Hindlimb muscle (tissue), 1 donor: ENCODE data around the gene ZBTB9. TPM values are rescaled to one million over a fixed set of nuclear protein-coding genes. Genes with fewer than 3 reads are reported as not detected.

ENCODE experiments used
- DNase-seq: peaks from one replicate; pipeline ENCODE4 v3.0.0-alpha.2; 2013
- polyA plus RNA-seq: library from polyadenylated mRNA; unstranded; fragments of 120-200 nt; gene quantifications from one replicate; pipeline ENCODE4 v1.2.1, GENCODE V29; 2013; ENCODE audit not compliant: insufficient read length

The ZBTB9 gene
- polyA plus RNA-seq, 1 donor = 6.4 TPM

DNA sequence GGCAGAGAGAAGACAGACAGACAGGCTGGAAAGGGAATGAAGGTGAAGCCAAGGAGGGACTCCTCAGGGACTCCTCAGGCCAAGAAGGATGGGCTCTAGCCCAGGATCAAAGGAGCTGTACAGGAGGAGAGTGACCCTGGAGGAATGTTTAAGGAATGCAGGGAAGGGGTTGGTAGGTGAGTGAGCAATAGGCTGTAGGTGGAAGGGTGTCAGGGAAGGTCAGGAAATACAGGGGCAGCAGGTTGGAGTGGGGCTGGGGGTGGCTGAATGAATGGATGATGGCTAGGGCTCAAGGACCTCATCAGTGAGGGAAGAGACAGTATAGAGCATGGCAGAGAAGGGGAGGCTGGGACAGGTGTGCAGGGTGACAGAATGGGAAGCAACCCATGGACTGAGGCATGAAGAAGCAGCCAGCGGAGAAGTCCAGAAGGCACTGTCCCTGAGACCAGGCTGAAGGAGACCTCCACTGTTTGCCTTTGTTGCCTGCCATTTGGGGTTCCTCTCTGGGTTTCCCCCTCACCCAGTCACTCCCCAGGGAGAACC is 21.3 kb upstream of the ZBTB9 start:
- DNase-seq = no peak

DNA sequence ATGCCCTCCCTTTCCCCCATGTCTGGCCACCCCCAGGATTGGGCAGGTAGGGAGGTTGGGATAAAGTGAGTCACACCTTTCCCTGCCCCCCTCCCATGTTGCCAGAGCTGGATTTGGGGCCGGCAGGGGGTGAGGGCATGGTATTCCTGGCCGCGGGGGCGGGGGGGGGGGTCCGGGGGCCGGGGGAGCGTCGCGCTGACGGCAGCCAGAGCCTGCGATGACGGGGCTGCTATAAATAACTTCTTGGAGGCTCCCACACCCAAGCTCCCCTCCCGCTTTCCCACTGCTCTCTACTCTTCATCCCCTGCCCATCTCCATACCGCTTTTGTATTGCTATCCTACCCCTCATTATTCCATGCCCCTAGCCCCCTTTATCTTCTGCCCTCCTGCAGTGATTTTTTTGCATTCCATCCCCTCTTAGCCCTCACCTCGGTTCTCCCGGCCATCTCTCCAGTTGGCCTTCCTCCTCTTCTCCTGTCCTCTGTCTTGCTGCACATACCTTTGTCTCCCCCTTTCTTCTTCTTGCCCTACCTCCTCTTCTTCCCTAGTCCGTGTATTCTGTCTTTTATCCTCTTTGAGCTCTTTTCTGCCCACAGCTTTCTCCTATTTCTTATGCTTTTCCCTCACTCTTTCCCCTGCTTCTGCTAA is 20.7 kb upstream of the ZBTB9 start:
- no peak for DNase-seq

DNA sequence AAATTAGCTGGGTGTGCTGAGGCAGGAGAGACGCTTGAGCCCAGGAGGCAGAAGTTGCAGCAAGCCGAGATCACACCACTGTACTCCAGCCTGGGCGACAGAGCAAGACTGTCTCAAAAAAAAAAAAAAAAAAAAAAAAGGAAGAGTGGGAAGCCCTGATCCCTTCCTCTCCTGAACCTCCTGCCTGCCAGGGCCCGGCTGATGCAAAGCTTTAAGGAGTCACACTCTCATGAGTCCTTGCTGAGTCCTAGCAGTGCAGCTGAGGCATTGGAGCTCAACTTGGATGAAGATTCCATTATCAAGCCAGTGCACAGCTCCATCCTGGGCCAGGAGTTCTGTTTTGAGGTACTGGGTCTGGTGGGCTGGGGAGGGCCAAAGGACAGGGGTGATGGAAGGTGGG is 19.4 kb upstream of the ZBTB9 start:
- DNase-seq = no peak

DNA sequence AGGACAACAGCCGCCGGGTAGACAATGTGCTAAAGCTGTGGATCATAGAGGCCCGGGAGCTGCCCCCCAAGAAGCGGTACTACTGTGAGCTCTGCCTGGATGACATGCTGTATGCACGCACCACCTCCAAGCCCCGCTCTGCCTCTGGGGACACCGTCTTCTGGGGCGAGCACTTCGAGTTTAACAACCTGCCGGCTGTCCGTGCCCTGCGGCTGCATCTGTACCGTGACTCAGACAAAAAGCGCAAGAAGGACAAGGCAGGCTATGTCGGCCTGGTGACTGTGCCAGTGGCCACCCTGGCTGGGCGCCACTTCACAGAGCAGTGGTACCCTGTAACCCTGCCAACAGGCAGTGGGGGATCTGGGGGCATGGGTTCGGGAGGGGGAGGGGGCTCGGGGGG is 16.7 kb upstream of the ZBTB9 start:
- DNase-seq = no peak

DNA sequence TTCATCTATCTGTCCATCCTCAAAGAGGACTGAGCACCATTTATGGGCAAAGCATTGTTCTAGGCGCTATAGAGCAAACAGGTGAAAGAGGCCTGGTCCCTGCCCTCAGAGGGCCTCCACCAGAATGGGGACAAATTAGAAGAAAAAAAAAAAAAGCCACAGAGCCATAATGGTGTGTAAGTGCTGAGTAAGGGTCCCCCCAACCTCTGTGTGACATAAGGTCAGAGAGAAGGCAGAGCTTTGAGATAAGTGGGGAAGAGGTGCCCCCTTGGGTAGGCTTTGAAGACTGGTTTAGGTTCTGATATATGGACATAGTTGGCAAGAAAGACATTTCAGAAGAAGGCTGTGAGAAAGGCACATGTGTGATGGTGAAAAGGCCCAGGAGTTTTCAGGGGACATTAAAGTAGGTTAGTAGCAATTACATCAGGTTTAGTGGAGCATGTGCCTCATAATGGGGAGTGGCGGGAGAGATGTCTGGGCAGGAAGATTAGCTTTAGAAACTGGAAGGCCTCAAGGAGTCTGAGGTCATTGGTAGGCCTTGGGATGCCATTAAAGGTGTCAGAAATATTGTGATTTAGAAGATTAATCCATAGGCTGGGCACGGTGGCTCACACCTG is 15.3 kb upstream of the ZBTB9 start:
- no peak for DNase-seq

DNA sequence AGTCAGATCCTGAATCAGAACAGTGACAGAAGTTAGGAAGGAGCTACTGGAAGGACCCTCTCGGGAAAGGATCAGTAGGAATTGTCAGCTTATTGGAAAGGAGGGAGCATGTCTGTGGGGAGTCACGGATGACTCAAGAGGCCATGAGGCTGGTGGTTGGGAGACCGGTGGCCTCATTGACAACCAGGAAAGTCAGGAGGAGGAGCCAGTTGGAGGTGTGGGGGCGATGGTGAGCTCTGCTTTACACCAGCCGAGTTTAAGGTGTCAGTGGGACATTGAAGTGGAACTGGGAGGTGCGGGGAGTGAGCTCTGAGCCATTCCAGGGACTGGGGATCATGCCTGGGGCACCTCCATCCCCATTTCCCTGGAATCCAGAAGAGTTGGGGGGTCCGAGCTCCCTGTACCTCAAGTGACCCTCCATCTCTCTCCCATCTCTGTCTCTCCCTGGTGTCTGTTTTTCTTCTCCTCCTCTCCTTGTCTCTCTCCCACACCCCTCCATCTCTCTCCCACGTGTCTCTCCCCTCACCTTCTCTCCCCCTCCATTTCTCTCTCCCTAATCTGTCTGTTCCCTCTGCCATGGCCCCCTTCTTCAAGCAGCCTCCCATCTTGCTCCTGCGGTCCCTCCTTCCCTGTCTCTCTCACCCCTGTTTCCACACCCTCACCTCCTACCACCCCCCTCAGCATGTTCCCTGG is 14.3 kb upstream of the ZBTB9 start:
- no peak for DNase-seq

DNA sequence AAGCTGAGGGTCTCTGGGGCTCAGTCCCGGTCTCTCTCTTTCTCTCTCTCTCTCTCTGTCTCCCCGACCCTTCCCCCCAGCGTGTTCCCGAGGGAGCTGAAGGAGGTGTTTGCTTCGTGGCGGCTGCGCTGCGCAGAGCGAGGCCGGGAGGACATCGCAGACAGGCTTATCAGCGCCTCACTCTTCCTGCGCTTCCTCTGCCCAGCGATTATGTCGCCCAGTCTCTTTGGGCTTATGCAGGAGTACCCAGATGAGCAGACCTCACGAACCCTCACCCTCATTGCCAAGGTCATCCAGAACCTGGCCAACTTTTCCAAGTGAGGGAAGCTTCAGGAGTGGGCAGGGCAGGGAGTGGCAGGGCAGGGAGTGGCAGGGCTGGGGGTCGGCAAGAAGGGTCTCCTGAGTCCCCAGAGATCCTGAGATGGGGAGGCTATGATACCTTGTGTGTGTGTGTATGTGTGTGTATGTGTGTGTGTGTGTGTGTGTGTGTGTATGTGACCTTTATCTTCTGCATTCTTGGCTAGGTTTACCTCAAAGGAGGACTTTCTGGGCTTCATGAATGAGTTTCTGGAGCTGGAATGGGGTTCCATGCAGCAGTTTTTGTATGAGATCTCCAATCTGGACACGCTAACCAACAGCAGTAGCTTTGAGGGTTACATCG is 13.6 kb upstream of the ZBTB9 start:
- no peak for DNase-seq

DNA sequence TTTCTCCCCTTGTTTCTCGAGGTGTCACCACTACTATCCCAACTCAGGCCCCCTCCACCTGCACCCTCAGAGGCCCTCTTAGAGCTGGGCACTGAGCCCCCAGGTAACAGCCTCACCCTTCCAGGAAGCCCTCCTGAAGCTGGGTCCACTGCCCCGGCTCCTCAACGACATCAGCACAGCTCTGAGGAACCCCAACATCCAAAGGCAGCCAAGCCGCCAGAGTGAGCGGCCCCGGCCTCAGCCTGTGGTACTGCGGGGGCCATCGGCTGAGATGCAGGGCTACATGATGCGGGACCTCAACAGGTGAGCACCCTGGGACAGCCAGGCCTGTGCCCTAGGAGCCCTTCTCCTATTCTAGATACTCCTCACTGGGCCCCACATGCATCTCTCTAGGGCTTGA is 12.9 kb upstream of the ZBTB9 start:
- no peak for DNase-seq

DNA sequence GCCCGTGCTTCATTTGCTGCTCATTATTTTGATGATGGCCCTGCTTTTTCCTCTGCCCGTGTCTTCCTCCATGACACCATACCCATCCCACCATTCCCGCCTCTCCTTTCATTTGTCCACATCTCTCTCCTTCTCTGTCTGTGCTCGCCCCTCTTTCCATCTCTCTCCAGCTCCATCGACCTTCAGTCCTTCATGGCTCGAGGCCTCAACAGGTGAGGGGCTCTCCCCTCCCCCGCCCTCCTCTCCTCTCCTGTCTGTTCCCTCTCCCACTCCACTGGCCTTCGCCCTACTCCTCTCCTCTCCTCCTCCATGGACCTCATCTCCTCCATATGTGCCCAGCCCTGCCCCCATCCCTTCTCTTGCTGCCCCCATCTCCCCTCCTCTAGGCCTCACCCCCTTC is 12.1 kb upstream of the ZBTB9 start:
- DNase-seq = no peak

DNA sequence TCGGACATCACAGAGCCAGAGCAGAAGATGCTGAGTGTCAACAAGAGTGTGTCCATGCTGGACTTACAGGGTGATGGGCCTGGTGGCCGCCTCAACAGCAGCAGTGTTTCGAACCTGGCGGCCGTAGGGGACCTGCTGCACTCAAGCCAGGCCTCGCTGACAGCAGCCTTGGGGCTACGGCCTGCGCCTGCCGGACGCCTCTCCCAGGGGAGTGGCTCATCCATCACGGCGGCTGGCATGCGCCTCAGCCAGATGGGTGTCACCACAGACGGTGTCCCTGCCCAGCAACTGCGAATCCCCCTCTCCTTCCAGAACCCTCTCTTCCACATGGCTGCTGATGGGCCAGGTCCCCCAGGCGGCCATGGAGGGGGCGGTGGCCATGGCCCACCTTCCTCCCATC is 11.4 kb upstream of the ZBTB9 start:
- no peak for DNase-seq

DNA sequence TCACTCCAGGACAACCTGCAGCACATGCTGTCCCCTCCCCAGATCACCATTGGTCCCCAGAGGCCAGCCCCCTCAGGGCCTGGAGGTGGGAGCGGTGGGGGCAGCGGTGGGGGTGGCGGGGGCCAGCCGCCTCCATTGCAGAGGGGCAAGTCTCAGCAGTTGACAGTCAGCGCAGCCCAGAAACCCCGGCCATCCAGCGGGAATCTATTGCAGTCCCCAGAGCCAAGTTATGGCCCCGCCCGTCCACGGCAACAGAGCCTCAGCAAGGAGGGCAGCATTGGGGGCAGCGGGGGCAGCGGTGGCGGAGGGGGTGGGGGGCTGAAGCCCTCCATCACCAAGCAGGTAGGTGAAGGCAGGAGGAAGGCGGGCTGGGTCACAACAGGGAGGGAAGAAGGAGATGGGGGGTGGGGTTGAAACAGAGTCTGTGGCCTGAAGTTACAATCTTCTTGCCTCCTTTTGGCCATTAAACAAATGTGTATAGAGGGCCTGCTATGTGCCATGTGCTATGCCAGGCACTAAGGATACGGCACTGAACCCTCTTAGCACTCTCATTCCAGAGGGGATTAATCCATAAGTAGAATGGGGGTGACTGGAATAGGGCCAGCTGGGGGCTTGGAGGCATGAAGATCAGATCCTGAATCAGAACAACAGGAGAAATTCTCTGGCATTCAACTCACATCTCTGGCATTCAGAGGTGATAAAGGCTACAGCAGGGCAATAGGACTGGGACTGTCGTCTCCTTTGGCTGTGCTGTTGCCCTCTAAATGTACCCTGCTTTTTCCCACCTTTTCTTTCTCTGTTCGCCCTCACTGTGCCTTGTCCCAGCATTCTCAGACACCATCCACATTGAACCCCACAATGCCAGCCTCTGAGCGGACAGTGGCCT is 10.5 kb upstream of the ZBTB9 start:
- DNase-seq = no peak

DNA sequence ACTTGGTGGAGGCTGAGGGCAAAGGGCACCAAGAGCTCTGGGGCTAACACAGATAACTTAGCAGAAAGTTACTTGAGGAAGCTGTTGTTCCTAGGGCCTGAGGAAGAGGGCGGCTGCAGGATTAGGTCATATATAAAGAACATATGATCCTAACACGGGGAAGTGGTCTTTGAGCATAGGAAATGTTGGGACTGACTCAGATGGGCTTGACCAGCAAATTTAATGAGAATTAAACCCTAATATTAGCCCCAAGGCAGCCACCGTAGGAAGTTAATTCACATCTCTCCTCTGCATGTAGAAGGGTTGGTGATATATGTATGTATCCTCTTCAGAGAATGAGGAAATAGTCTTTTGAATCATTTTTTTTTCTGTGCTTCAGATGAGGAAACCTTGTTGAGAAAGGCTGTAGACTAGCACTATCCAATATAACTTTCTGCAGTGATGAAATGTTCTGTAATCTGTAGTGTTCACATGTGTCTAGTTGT is 9.2 kb upstream of the ZBTB9 start:
- no peak for DNase-seq

DNA sequence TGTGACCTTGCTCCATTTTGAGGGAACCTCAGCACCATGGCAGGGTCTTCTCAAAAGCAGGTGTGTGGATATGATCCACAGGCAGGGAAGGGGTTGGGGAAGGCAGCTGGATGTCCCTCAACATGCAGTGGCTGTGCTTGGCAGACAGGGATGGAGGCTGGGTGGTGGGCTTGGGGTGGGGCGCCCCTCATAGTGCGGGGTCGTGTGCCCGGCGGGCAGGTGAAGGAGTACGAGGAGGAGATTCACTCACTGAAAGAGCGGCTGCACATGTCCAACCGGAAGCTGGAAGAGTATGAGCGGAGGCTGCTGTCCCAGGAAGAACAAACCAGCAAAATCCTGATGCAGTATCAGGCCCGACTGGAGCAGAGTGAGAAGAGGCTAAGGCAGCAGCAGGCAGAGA is 8.0 kb upstream of the ZBTB9 start:
- DNase-seq = no peak

DNA sequence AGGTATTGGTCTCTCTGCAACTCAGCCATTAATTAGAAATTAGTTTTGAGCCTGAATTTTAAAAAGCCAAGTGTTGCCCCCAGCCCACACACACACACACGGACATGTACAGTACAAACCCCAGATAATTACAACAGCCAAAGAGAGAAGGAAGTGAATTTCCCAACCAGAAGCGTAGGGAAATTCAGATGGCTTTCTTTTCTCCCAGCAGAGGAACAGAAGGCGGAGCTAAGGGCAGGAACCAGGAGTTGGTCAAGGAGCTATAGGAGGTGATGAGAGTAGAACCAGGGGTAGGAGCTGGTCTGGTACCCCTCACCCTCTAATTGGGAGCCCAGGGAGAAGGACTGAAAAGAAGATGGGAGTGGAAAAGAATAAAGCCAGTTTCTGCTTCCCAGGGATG is 3.9 kb upstream of the ZBTB9 start:
- no peak for DNase-seq

DNA sequence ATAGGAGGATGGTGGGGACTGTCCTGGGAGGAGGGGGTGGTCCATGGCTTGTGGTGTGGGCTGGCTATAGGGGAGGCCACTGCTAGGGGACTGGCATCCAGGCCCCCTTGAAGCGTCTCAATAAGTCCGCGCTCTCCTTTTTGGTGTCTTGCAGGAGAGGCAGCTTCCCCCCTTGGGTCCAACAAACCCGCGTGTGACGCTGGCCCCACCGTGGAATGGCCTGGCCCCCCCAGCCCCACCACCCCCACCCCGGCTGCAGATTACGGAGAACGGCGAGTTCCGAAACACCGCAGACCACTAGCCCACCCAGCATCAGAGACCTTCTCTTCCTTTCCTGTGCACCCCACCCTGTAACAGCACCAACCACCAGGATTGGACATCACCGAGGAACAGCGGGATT is 2.8 kb upstream of the ZBTB9 start:
- no peak for DNase-seq

DNA sequence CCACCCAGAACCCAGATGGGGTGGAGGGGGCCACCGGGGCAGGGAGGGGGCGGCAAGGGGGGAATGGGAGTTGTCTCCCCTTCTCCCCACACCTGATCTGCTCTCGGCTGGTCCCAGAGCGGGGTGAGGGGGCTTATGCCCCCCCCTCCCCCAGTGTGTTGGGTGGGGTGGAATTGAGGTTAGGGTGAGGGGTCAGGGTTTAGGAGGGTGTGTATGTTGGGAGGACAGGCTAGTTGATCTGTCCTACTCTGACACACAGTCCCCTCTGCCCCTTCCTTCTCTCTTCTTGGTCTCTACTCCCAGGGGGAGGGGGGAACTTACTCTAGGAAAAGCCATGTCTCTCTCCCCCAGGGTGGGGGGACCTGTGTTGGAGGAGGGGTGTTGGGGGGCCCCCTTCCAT is 1.9 kb upstream of the ZBTB9 start:
- no peak for DNase-seq

DNA sequence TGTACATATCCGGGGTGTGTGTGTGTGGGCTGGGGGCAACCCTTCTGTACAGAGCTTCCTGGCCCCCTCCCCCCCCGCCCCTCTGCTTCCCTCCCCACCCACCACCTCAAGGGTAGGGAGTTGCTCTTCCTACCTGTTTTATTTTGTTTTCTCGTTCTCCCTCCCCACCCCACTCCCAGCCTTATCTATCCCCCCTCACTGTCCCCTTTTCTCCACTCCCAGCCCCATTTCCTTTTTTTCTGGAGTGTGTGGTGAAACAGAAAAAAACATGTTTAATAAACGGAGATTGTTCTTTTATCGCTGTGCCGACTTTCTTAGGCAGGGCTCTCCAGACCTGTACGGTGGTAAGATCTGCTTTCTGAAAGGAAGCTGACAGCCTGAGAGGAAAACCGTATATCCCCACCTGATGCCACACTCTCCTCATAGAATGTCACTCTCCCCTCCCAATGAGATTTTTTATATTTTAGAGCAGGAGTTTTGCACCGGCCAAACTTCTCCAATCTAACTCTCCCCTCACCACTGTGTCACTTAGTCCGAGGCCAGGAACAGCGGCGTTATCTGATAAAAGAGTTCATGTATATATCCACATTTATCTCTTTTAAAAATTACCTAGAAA is 875 bp upstream of the ZBTB9 start:
- DNase-seq = no peak

DNA sequence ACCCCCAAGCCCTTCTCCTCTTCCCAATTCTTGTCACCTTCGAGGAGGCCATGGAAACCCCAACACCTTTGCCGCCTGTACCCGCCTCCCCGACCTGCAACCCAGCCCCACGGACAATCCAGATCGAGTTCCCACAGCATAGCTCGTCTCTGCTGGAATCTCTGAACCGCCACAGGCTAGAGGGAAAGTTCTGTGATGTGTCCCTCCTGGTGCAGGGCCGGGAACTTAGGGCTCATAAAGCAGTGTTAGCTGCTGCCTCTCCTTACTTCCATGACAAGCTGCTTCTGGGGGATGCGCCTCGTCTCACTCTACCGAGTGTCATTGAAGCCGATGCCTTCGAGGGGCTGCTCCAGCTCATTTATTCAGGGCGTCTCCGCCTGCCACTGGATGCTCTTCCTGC is 675 bp downstream of the ZBTB9 start:
- DNase-seq = no peak

DNA sequence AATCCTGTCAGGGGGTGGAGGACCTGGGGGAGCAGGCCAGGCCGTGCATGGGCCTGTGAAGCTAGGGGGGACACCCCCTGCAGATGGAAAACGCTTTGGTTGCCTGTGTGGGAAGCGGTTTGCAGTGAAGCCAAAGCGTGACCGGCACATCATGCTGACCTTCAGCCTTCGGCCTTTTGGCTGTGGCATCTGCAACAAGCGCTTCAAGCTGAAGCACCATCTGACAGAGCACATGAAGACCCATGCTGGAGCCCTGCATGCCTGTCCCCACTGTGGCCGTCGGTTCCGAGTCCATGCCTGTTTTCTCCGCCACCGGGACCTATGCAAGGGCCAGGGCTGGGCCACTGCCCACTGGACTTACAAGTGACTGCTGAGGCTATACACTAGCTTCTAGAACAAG is 1.8 kb downstream of the ZBTB9 start:
- DNase-seq = no peak

DNA sequence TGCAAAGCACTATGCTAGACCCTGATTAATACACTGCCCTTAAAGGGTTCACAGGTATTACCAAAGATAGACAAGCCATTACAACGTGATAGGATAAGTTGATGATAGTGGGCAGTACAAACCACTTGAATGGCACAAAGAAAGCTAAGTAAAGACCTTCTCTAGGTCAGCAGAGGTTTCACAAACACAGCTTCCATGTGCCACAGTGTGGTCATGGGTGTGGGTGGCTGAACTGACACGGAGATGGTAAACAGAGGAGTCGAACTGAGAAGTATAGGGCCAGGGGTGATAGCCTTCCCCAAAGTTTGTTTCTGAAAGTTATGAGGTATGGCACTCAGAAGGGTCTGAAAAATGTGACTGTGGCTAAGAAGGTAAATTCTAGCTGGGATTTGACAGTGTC is 4.3 kb downstream of the ZBTB9 start:
- no peak for DNase-seq

DNA sequence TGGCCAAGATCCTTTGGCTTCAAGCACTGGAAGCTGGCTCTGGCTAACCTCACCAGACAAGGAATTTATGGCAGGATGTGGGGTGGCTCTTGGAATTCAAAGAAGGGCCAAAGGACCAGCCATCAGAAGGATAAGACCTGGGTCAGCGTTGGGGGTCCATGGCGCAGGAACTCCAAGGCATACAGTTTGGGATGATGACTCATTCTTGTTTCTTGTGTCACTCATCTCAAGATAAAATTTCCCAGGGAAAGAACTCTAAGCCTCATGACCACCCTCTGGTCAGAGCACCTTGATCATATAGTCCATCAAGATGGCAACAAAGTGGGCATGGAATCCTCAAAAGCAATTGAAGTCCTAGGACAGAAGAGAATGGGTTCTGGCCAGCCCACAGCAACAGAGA is 4.8 kb downstream of the ZBTB9 start:
- DNase-seq = no peak
